K562 (cell line): ENCODE results near the gene PTPRU. TPM values are rescaled to one million over a fixed set of nuclear protein-coding genes. Genes with fewer than 3 reads are reported as not detected.

ENCODE experiments used
- ATAC-seq: fragments of 200-7000 bp; cut with Tn5 transposase; 3 replicates; pipeline ENCODE4 v1.9.1; 2020; ENCODE audit warnings: moderate library complexity
- BruUV-seq: library from RNA; stranded (reverse); fragments of 400-500 nt; replicated peaks from 2 replicates; lab custom pipeline; 2021; lab: Mats Ljungman, UMichigan
- CTCF ChIA-PET: fragments of 300-600 bp; formaldehyde crosslinking; extraction: SDS; loops from one replicate; lab custom pipeline; 2021; ENCODE audit warnings: low intra/inter-chr PET ratio; lab: Yijun Ruan, JAX
- POLR2A ChIA-PET: fragments of 300-600, 350-650 bp; sonication (Branson Sonifier 250); formaldehyde crosslinking; extraction: SDS; loops from one replicate; lab custom pipeline; 2021; ENCODE audit warnings: antibody characterized with exemption, inconsistent platforms; lab: Yijun Ruan, JAX
- DNase-seq, 4 experiments: peaks; one replicate each; pipeline versions ENCODE4 v3.0.0 to v3.0.0-alpha.2; 2011 to 2018; ENCODE audit warnings: low spot score in 3 of 4, mixed read lengths in 3 of 4; ENCODE audit errors: extremely low read depth in 1 of 4
- FAIRE-seq: peaks from 2 replicates; lab custom pipeline; 2011; peaks lifted over from hg19 to GRCh38; lab: Jason Lieb, UNC
- H2AFZ ChIP-seq: 2 replicates; pipeline ENCODE4 v1.6.0; 2011; ENCODE audit warnings: low read depth, low read length, control low read depth, inconsistent platforms
- H3K27ac ChIP-seq: fragments of 200-600 bp; 3 replicates; pipeline ENCODE4 v1.8.0; 2011; ENCODE audit warnings: low read depth, mild to moderate bottlenecking, control low read depth, inconsistent platforms, low read length, moderate library complexity, mixed read lengths; ENCODE audit errors: extremely low read depth
- H3K27me3 ChIP-seq, 2 experiments: fragments of 300-600 bp in 1 of 2; 2 replicates in 1 of 2; 3 replicates in 1 of 2; pipeline versions ENCODE4 v1.6.0 to v1.8.0; 2011; ENCODE audit warnings: inconsistent platforms in 2 of 2, low read length in 2 of 2, mild to moderate bottlenecking in 1 of 2, mixed read lengths in 1 of 2, moderate library complexity in 1 of 2; ENCODE audit not compliant: control insufficient read depth in 2 of 2, insufficient read depth in 2 of 2
- H3K36me3 ChIP-seq: fragments of 300-600 bp; 3 replicates; pipeline ENCODE4 v1.8.0; 2011; ENCODE audit warnings: mild to moderate bottlenecking, low read length, inconsistent platforms; ENCODE audit not compliant: control insufficient read depth, insufficient read depth
- H3K4me1 ChIP-seq, 2 experiments: fragments of 200-600 bp in 1 of 2; replicated peaks in 1 of 2; 2 replicates in 1 of 2; 3 replicates in 1 of 2; pipeline versions ENCODE4 v1.5.1 to v1.8.0; 2011; ENCODE audit warnings: inconsistent platforms in 2 of 2, low read length in 2 of 2, mild to moderate bottlenecking in 1 of 2, mixed read lengths in 1 of 2, moderate library complexity in 1 of 2; ENCODE audit not compliant: control insufficient read depth in 2 of 2, insufficient read depth in 2 of 2
- H3K4me2 ChIP-seq: 2 replicates; pipeline ENCODE4 v1.6.1; 2011; ENCODE audit warnings: low read length, control low read depth, inconsistent platforms, mixed read lengths; ENCODE audit not compliant: insufficient read depth
- H3K4me3 ChIP-seq: fragments of 200-600 bp; sonication (generic), shearing (Covaris generic); 2 replicates; pipeline ENCODE4 v1.5.1; 2016; ENCODE audit warnings: control low read depth, inconsistent platforms
- H3K79me2 ChIP-seq: fragments of 200-600 bp; 3 replicates; pipeline ENCODE4 v1.8.0; 2011; ENCODE audit warnings: low read length, inconsistent platforms; ENCODE audit not compliant: control insufficient read depth, insufficient read depth
- H3K9ac ChIP-seq, 2 experiments: 2 replicates each; pipeline versions ENCODE4 v1.6.0 to v1.6.1; 2011; ENCODE audit warnings: low read depth in 2 of 2, low read length in 2 of 2, control low read depth in 1 of 2, inconsistent platforms in 1 of 2, mild to moderate bottlenecking in 1 of 2, mixed read lengths in 1 of 2; ENCODE audit not compliant: insufficient read depth in 1 of 2
- H3K9me1 ChIP-seq: one replicate; pipeline ENCODE4 v1.6.0; 2011; ENCODE audit warnings: inconsistent platforms, mild to moderate bottlenecking, low read length, moderate library complexity; ENCODE audit not compliant: control insufficient read depth, insufficient read depth
- H3K9me3 ChIP-seq: replicated peaks from 2 replicates; pipeline ENCODE4 v1.5.1; 2011; ENCODE audit warnings: low read depth, low read length, inconsistent platforms; ENCODE audit not compliant: control insufficient read depth, insufficient read depth
- H4K20me1 ChIP-seq: replicated peaks from 2 replicates; pipeline ENCODE4 v1.6.1; 2011; ENCODE audit warnings: low read length, inconsistent platforms, mixed read lengths; ENCODE audit not compliant: control insufficient read depth, insufficient read depth
- EHMT2 ChIP-seq: fragments of 450-650 bp; IDR thresholded peaks from 2 replicates; pipeline ENCODE4 v1.6.1; 2018; ENCODE audit warnings: antibody characterized with exemption
- HCFC1 ChIP-seq: IDR thresholded peaks from 2 replicates; pipeline ENCODE4 v1.6.1; 2012; ENCODE audit warnings: low read depth, low read length, improper control_type of control experiment
- KDM1A ChIP-seq, 2 experiments: fragments of 450-650 bp; IDR thresholded peaks; 2 replicates each; pipeline ENCODE4 v1.6.1; 2016; ENCODE audit warnings: mild to moderate bottlenecking in 2 of 2
- LEF1 ChIP-seq: fragments of 450-650 bp; IDR thresholded peaks from 2 replicates; pipeline ENCODE4 v1.6.1; 2016; ENCODE audit warnings: mild to moderate bottlenecking
- SRSF1 ChIP-seq: fragments of 200-400 bp; formaldehyde crosslinking; IDR thresholded peaks from 2 replicates; pipeline ENCODE4 v1.6.1; 2017; ENCODE audit warnings: mild to moderate bottlenecking, low read depth, low read length, moderate library complexity
- TFAM ChIP-seq: fragments of 250-450 bp; sonication (Bioruptor Pico); conservative IDR thresholded peaks from 2 replicates; pipeline ENCODE4 v1.5.0; 2021; ENCODE audit warnings: mild to moderate bottlenecking, moderate library complexity
- YY1 ChIP-seq, 3 experiments: IDR thresholded peaks; 2 replicates each; pipeline ENCODE4 v1.6.1; 2011; ENCODE audit warnings: low read length in 2 of 3, mild to moderate bottlenecking in 2 of 3, moderate library complexity in 2 of 3, borderline replicate concordance in 1 of 3, control low read depth in 1 of 3, low read depth in 1 of 3; ENCODE audit not compliant: insufficient read depth in 3 of 3, insufficient replicate concordance in 2 of 3, control insufficient read depth in 1 of 3, insufficient read length in 1 of 3; ENCODE audit errors: extremely low read depth in 1 of 3
- ZNF644 ChIP-seq: fragments of 200-800 bp; sonication (Bioruptor generic); IDR thresholded peaks from 2 replicates; pipeline ENCODE4 v1.6.1; 2016; ENCODE audit warnings: low read depth, missing genetic modification characterization, missing compliant biosample characterization
- ZNF707 ChIP-seq: fragments of 250-450 bp; sonication (Bioruptor Pico); conservative IDR thresholded peaks from 2 replicates; pipeline ENCODE4 v1.8.0; 2022; ENCODE audit warnings: inconsistent platforms, mild to moderate bottlenecking, moderate library complexity
- ZZZ3 ChIP-seq: fragments of 450-650 bp; IDR thresholded peaks from 2 replicates; pipeline ENCODE4 v1.6.1; 2016; ENCODE audit warnings: antibody characterized with exemption, mild to moderate bottlenecking, moderate library complexity
- WGBS: fragments of 100-300 bp; shearing (Covaris generic); methylation state at CpG from one replicate; pipeline ENCODE4 v1.1.6; 2016; ENCODE audit warnings: low coverage, mixed read lengths; ENCODE audit not compliant: insufficient coverage; ENCODE audit errors: missing lambda C conversion rate; 5-methylcytosine and 5-hydroxymethylcytosine counted together
- in situ Hi-C: fragments of 300-500 bp; cut with MboI; formaldehyde crosslinking; loops from 4 replicates; pipeline ENCODE4 v1.15.0; 2018; ENCODE audit warnings: inconsistent platforms, mixed read lengths
- intact Hi-C: fragments of 100-400 bp; cut with micrococcal nuclease; formaldehyde crosslinking; loops from 2 replicates; pipeline ENCODE4 v1.14.2; 2022
- polyA plus RNA-seq, 8 experiments: library from polyadenylated mRNA; depleted of rRNA in 4 of 8; stranded (reverse) in 5 of 8; unstranded in 3 of 8; fragments of >200 nt; fragmentation: Nextera tagmentation in 2 of 8; fragmentation: Illumina TruSeq in 1 of 8; extraction: Ambion mirVana in 2 of 8; extraction: Trizol in 1 of 8; gene quantifications; 2 replicates each; pipeline versions ENCODE4 v1.2.1 to v1.2.3, GENCODE V29; 2011 to 2014; ENCODE audit warnings: inconsistent platforms in 1 of 8, missing spikeins in 1 of 8
- total RNA-seq, 7 experiments: library from RNA; depleted of rRNA in 6 of 7; stranded (reverse); fragments of >200 nt in 6 of 7; fragmentation: Illumina TruSeq in 2 of 7; extraction: Trizol in 2 of 7; gene quantifications; 2 replicates each; pipeline versions ENCODE4 v1.2.1 to v1.2.3, GENCODE V29; 2011 to 2021; ENCODE audit warnings: low replicate concordance in 1 of 7

Gene PTPRU
- total and polyA plus RNA-seq, 9 of the 15 experiments (the other 6 are each of a cell fraction or from before 2014, with no cell fraction given), result 0.01 to 2.9 (median 1.0) TPM

DNA sequence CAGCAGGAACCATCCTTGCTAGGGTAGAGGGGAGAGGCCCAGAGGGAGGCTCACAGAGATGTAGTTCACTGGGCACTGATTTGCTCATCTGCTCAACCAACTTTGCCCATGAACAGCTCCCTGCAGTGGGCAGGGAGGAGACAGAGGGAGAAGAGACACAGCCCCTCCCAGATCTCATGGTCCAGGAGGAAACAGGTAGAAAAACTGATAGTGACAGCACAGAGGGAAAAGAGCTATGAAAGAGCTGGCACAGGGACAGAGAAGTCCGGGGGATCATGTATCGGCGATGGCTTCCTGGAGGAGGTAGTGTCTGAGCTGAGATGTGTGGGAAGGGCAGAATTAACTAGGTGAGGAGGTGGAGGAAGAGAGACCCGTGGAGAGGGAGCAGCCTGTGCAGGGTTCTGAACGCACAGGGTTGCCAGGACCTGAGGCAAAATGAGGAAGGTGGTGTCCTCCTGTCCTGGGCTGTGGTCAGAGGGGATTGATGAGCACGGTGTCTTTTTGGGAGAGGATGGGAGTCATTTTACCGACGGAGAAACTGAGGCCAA is 85.9 kb downstream of the PTPRU start:
- no peak for TF ChIP-seq ZZZ3
- TF ChIP-seq ZNF644 (tag), result no peak
- TF ChIP-seq YY1 (IDR thresholded peaks at IDR 0.05; ENCODE audit: borderline replicate concordance in 1 of 3, control insufficient read depth in 1 of 3, extremely low read depth in 1 of 3, insufficient read depth in 3 of 3, insufficient read length in 1 of 3, insufficient replicate concordance in 2 of 3, low read depth in 1 of 3, low read length in 2 of 3), result no peak
- no peak for TF ChIP-seq LEF1
- TF ChIP-seq ZNF707, result no peak
- no peak for TF ChIP-seq SRSF1
- no peak for TF ChIP-seq EHMT2
- no peak for TF ChIP-seq HCFC1
- TF ChIP-seq KDM1A (IDR thresholded peaks at IDR 0.05), result no peak
- TF ChIP-seq TFAM (CRISPR knock-in tag), result no peak
- Histone ChIP-seq H3K27ac (no peak overlapping the region), H3K9me1 (no peaks in the 10 kb centered on the region), H3K4me3 (no peak overlapping the region), H4K20me1 (peaks cover 25% of the 10 kb centered on the region), H3K36me3 (no peaks in the 10 kb centered on the region), H3K9me3 (no peaks in the 10 kb centered on the region), H3K4me1 (peaks cover 5 to 29% of the 10 kb centered on the region in 2 experiments; a peak in 4 of 5 replicates), H3K9ac (no peak overlapping the region), H2AFZ (no peak overlapping the region), H3K79me2 (no peaks in the 10 kb centered on the region), H3K4me2 (no peak overlapping the region), H3K27me3 (peaks cover 9 to 24% of the 10 kb centered on the region in 2 experiments; a peak in 4 of 5 replicates)
- 1% methylated on average over 8 of the region's 8 CpGs for WGBS
- intact Hi-C loops (no loop called here), in situ Hi-C loops (no loop called here)
- POLR2A ChIA-PET, result interaction anchor here (0.6 kb wide), 1 partner anchor 183 kb away, joined by 4 read pairs; no protein-coding TSS in a partner anchor
- CTCF ChIA-PET, result no interaction called here
- no peak for DNase-seq
- FAIRE-seq, result peak; percentile 55
- ATAC-seq, result no peak
- BruUV-seq, result no TSS peak
